Neuronal stem cell (in vitro differentiated cells): ENCODE results near the gene ARHGAP22.

Experiments
- DNase-seq: peaks from one replicate; pipeline ENCODE4 v3.0.0-alpha.2; 2013; ENCODE audit warnings: low spot score
- H2AFZ ChIP-seq: one replicate; pipeline ENCODE4 v1.6.1; 2013; ENCODE audit warnings: mild to moderate bottlenecking, low read length, inconsistent platforms
- H2AK5ac ChIP-seq: 2 replicates; pipeline ENCODE4 v1.6.1; 2013; ENCODE audit warnings: low read depth, mild to moderate bottlenecking, inconsistent platforms, low read length, moderate library complexity, mixed read lengths
- H2BK120ac ChIP-seq: 2 replicates; pipeline ENCODE4 v1.6.1; 2013; ENCODE audit warnings: low read depth, mild to moderate bottlenecking, inconsistent platforms, low read length, moderate library complexity, mixed read lengths
- H2BK12ac ChIP-seq: one replicate; pipeline ENCODE4 v1.6.1; 2013; ENCODE audit warnings: low read length, inconsistent platforms
- H2BK15ac ChIP-seq: 2 replicates; pipeline ENCODE4 v1.6.1; 2013; ENCODE audit warnings: mild to moderate bottlenecking, low read length, inconsistent platforms, mixed read lengths
- H2BK5ac ChIP-seq: one replicate; pipeline ENCODE4 v1.6.1; 2013; ENCODE audit warnings: inconsistent platforms, mild to moderate bottlenecking, low read length, moderate library complexity
- H3K14ac ChIP-seq: one replicate; pipeline ENCODE4 v1.6.1; 2013; ENCODE audit warnings: low read length, inconsistent platforms
- H3K18ac ChIP-seq: 2 replicates; pipeline ENCODE4 v1.6.1; 2013; ENCODE audit warnings: low read length, inconsistent platforms
- H3K23ac ChIP-seq: 2 replicates; pipeline ENCODE4 v1.6.1; 2013; ENCODE audit warnings: low read depth, mild to moderate bottlenecking, mixed read lengths, low read length, inconsistent platforms; ENCODE audit not compliant: poor library complexity
- H3K27ac ChIP-seq: replicated peaks from 3 replicates; pipeline ENCODE4 v1.5.1; 2013; ENCODE audit warnings: low read length, inconsistent platforms
- H3K27me3 ChIP-seq, 3 experiments: 2 replicates each; pipeline ENCODE4 v1.6.1; 2013; ENCODE audit warnings: low read length in 3 of 3, mild to moderate bottlenecking in 2 of 3, inconsistent platforms in 1 of 3, low read depth in 1 of 3, mixed read lengths in 1 of 3, moderate library complexity in 1 of 3; ENCODE audit not compliant: control insufficient read depth in 3 of 3, insufficient read depth in 3 of 3
- H3K36me3 ChIP-seq, 2 donors: replicated peaks in 1 of 2; 2 replicates each; pipeline ENCODE4 v1.6.1; 2013; ENCODE audit warnings: low read length in 2 of 2; ENCODE audit not compliant: control insufficient read depth in 2 of 2, insufficient read depth in 2 of 2
- H3K4ac ChIP-seq: 2 replicates; pipeline ENCODE4 v1.6.1; 2013; ENCODE audit warnings: inconsistent platforms, mild to moderate bottlenecking, low read length, moderate library complexity
- H3K4me1 ChIP-seq, 2 donors: 1 replicate in 1 of 2; 2 replicates in 1 of 2; pipeline ENCODE4 v1.6.1; 2013; ENCODE audit warnings: low read length in 2 of 2, low read depth in 1 of 2; ENCODE audit not compliant: control insufficient read depth in 2 of 2, insufficient read depth in 1 of 2
- H3K4me2 ChIP-seq: one replicate; pipeline ENCODE4 v1.6.1; 2013; ENCODE audit warnings: mild to moderate bottlenecking, low read length, inconsistent platforms; ENCODE audit not compliant: insufficient read depth, poor library complexity, severe bottlenecking
- H3K4me3 ChIP-seq, 2 donors: 2 replicates each; pipeline ENCODE4 v1.5.1; 2013; ENCODE audit warnings: low read length in 2 of 2, mild to moderate bottlenecking in 2 of 2, inconsistent platforms in 1 of 2, moderate library complexity in 1 of 2
- H3K79me1 ChIP-seq: one replicate; pipeline ENCODE4 v1.6.1; 2013; ENCODE audit warnings: low read depth, mild to moderate bottlenecking, inconsistent platforms, low read length, moderate library complexity
- H3K9ac ChIP-seq: one replicate; pipeline ENCODE4 v1.6.1; 2013; ENCODE audit warnings: mild to moderate bottlenecking, low read depth, low read length, inconsistent platforms; ENCODE audit not compliant: poor library complexity
- H3K9me3 ChIP-seq, 2 donors: replicated peaks in 1 of 2; 2 replicates each; pipeline versions ENCODE3 to v1.6.1; 2013; ENCODE audit warnings: low read length in 2 of 2, mild to moderate bottlenecking in 2 of 2, inconsistent platforms in 1 of 2, low read depth in 1 of 2, mixed read lengths in 1 of 2, moderate library complexity in 1 of 2; ENCODE audit not compliant: control insufficient read depth in 2 of 2, insufficient read depth in 1 of 2
- H4K8ac ChIP-seq: one replicate; pipeline ENCODE4 v1.6.1; 2013; ENCODE audit warnings: low read depth, mild to moderate bottlenecking, inconsistent platforms, low read length, moderate library complexity
- H4K91ac ChIP-seq: one replicate; pipeline ENCODE4 v1.6.1; 2013; ENCODE audit warnings: low read length, low read depth, mild to moderate bottlenecking, inconsistent platforms; ENCODE audit not compliant: poor library complexity
- WGBS, 2 donors: extraction: QIAGEN DNeasy Blood & Tissue Kit; methylation state at CpG; one replicate each; pipeline ENCODE4 v1.1.7; 2013; ENCODE audit warnings: missing lambda C conversion rate in 2 of 2, mixed read lengths in 1 of 2; ENCODE audit not compliant: insufficient read length in 2 of 2, insufficient replicate concordance in 1 of 2; ENCODE audit errors: extremely low coverage in 2 of 2; 5-methylcytosine and 5-hydroxymethylcytosine counted together

ARHGAP22 gene

GRCh38 chr10:48600645-48601505 is 4.0 kb downstream of the ARHGAP22 start:
- Histone ChIP-seq H4K8ac (no peak overlapping the region), H3K79me1 (no peaks in the 10 kb centered on the region), H3K9me3 (no peaks in the 10 kb centered on the region), H3K9ac (no peak overlapping the region), H2AFZ (no peak overlapping the region), H3K4me3 (no peak overlapping the region), H3K4me1 (peaks cover 0 to 10% of the 10 kb centered on the region in 2 donors), H3K4ac (no peak overlapping the region), H4K91ac (peak overlapping the region; percentile 27), H3K27ac (no peak overlapping the region), H2BK5ac (no peak overlapping the region), H3K18ac (peak overlapping the region; percentile 2), H2BK15ac (no peak overlapping the region), H3K4me2 (no peak overlapping the region), H2BK120ac (no peak overlapping the region), H2BK12ac (no peak overlapping the region), H3K36me3 (no peaks in the 10 kb centered on the region), H3K27me3 (peaks cover 0 to 23% (median 15%) of the 10 kb centered on the region in 3 experiments), H3K23ac (no peak overlapping the region), H2AK5ac (peak overlapping the region; percentile 37), H3K14ac (no peak overlapping the region)
- WGBS, 2 donors, result no CpG with 5 or more reads among the region's 3 CpGs
- no peak for DNase-seq

GRCh38 chr10:48599830-48600134 is 5.1 kb downstream of the ARHGAP22 start:
- Histone ChIP-seq H3K27ac (no peak overlapping the region), H3K36me3 (no peaks in the 10 kb centered on the region), H3K4ac (no peak overlapping the region), H3K4me2 (no peak overlapping the region), H2BK5ac (no peak overlapping the region), H4K91ac (no peak overlapping the region), H3K4me3 (no peak overlapping the region), H3K79me1 (no peaks in the 10 kb centered on the region), H3K14ac (no peak overlapping the region), H2BK12ac (no peak overlapping the region), H3K9ac (no peak overlapping the region), H2BK120ac (no peak overlapping the region), H2AK5ac (no peak overlapping the region), H2AFZ (no peak overlapping the region), H3K9me3 (no peaks in the 10 kb centered on the region), H4K8ac (no peak overlapping the region), H3K23ac (no peak overlapping the region), H2BK15ac (no peak overlapping the region), H3K18ac (peak overlapping the region; percentile 75), H3K4me1 (peaks cover 0 to 13% of the 10 kb centered on the region in 2 donors), H3K27me3 (peaks cover 0 to 14% (median 8%) of the 10 kb centered on the region in 3 experiments)
- no peak for DNase-seq
- WGBS, 2 donors, result no CpG with 5 or more reads among the region's 2 CpGs

- Histone ChIP-seq H3K27ac (no peak overlapping the region), H3K23ac (no peak overlapping the region), H2AK5ac (no peak overlapping the region), H3K4ac (no peak overlapping the region), H3K27me3 (peaks cover 0 to 8% (median 2%) of the 10 kb centered on the region in 3 experiments), H2BK5ac (no peak overlapping the region), H2AFZ (no peak overlapping the region), H2BK12ac (no peak overlapping the region), H3K4me2 (no peak overlapping the region), H4K91ac (no peak overlapping the region), H3K14ac (no peak overlapping the region), H4K8ac (no peak overlapping the region), H3K9me3 (no peaks in the 10 kb centered on the region), H3K4me1 (peaks cover 0 to 13% of the 10 kb centered on the region in 2 donors), H3K9ac (no peak overlapping the region), H3K18ac (peak overlapping the region; percentile 75), H3K79me1 (no peaks in the 10 kb centered on the region), H3K4me3 (no peak overlapping the region), H3K36me3 (no peaks in the 10 kb centered on the region), H2BK15ac (no peak overlapping the region), H2BK120ac (no peak overlapping the region)
- DNase-seq, result no peak
- WGBS, 2 donors, result no CpG with 5 or more reads among the region's 6 CpGs
These were observed 5.7 kb downstream of the ARHGAP22 start for GRCh38 chr10:48598936-48599829.
